ENCODE data around the gene BTBD16.

BTBD16 gene

DNA sequence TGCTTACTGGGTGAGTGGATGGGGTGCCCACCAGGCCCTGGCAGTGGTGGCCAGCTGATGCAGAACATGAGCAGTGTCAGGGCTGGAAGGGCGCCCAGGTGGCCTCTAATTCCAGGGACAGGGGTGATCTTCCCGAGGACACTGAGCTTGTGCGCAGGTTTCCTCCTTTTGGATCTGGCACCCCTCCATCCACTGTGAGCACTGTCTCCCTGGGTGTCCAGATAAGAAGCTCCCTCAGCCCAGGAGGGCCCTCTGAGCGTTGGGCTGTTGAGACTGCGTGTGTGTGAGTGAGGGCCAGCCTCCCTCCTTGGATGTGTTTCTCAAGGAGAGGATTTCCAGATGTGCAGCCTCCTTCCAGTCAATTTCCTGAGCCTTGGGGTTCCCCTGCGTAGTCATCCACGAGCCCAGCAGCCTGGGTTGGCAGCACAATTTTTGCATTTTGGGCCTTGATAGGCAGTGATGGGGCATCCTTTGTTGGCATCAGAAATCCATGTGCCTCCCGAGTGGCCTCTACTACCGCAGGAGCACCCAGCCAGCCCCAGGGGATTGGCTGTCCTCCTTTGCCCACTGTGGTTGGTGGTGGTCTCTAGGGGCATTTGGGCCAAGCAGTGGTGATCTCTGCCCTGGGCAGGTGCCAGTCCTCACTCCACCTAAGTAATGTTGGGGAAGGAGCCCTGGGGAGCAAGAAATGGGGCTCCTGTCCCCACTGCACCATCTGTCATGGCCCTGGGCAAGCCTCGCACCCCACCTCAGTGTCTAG, 20.9 kb upstream of the BTBD16 start:
- Histone ChIP-seq H3K79me2 (ENCODE audit: low read length) (no peaks in the 10 kb centered on the region), H2AFZ (ENCODE audit: low read depth, low read length) (no peak overlapping the region), H4K20me1 (ENCODE audit: insufficient read depth, low read length) (no peaks in the 10 kb centered on the region), H3K27ac (ENCODE audit: low read length) (no peak overlapping the region), H3K4me3 (ENCODE audit: low read length) (no peak overlapping the region), H3K4me2 (ENCODE audit: low read length) (no peak overlapping the region), H3K27me3 (ENCODE audit: low read depth, low read length) (peaks cover 5% of the 10 kb centered on the region; the same call in 1 of the 2 replicates), H3K4me1 (ENCODE audit: low read length) (no peaks in the 10 kb centered on the region), H3K9ac (ENCODE audit: low read length) (no peak overlapping the region), H3K9me3 (ENCODE audit: insufficient read depth, low read length) (no peaks in the 10 kb centered on the region), H3K36me3 (replicated peaks; ENCODE audit: low read depth, low read length) (no peaks in the 10 kb centered on the region)
- no peak for TF ChIP-seq EZH2phosphoT487 (IDR thresholded peaks at IDR 0.05; ENCODE audit: low read depth)
- TF ChIP-seq, protein P1, sequence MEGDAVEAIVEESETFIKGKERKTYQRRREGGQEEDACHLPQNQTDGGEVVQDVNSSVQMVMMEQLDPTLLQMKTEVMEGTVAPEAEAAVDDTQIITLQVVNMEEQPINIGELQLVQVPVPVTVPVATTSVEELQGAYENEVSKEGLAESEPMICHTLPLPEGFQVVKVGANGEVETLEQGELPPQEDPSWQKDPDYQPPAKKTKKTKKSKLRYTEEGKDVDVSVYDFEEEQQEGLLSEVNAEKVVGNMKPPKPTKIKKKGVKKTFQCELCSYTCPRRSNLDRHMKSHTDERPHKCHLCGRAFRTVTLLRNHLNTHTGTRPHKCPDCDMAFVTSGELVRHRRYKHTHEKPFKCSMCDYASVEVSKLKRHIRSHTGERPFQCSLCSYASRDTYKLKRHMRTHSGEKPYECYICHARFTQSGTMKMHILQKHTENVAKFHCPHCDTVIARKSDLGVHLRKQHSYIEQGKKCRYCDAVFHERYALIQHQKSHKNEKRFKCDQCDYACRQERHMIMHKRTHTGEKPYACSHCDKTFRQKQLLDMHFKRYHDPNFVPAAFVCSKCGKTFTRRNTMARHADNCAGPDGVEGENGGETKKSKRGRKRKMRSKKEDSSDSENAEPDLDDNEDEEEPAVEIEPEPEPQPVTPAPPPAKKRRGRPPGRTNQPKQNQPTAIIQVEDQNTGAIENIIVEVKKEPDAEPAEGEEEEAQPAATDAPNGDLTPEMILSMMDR (IDR thresholded peaks at IDR 0.05; ENCODE audit: low read depth, low read length), result no peak

DNA sequence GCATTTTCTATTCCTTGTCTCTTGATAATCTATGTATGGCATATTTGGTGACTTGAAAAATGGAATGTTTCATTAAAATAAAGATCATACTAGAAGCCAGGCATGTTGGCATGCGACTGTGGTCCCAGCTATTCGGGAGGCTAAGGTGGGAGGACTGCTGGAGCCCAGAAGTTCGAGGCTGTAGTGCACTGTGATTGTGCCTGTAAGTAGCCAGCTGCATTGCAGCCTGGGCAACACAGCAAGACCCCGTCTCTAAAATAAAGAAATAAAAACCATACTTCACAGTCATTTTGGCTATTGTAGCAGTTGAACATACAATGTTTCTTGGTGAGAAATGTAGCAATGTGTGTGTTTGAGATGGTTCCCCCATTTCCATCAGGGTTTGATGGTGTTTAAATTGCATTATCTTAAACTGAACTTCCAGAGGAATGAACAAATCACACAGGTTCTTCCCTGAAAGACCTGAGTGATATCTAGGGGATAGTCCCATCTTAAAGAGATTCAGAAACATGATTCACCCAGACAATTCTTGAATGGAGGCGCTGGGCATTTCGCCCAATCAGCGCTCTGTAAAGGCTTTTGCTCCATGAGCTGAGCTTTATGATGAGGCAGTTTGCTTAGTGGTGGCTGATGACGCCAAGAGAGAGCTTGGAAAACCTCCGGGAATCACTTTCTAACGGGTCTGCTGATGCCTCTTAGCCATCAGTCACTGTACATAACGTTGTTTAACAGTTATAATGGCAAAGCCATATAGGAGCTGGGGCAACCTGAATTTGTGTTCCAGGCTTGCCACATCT, 19.4 kb upstream of the BTBD16 start:
- no peak for TF ChIP-seq EZH2phosphoT487 (IDR thresholded peaks at IDR 0.05; ENCODE audit: low read depth)
- TF ChIP-seq, protein P1 (IDR thresholded peaks at IDR 0.05; ENCODE audit: low read depth, low read length), result no peak
- no peak overlapping the region for H3K27ac ChIP-seq (ENCODE audit: low read length)
- no peak overlapping the region for H2AFZ ChIP-seq (ENCODE audit: low read depth, low read length)
- H3K9me3 ChIP-seq (ENCODE audit: insufficient read depth, low read length), result no peaks in the 10 kb centered on the region
- H3K4me3 ChIP-seq (ENCODE audit: low read length), result no peak overlapping the region
- no peak overlapping the region for H3K9ac ChIP-seq (ENCODE audit: low read length)
- H3K79me2 ChIP-seq (ENCODE audit: low read length), result no peaks in the 10 kb centered on the region
- peaks cover 2% of the 10 kb centered on the region; the same call in 1 of the 2 replicates for H3K27me3 ChIP-seq (ENCODE audit: low read depth, low read length)
- no peaks in the 10 kb centered on the region for H3K4me1 ChIP-seq (ENCODE audit: low read length)
- no peak overlapping the region for H3K4me2 ChIP-seq (ENCODE audit: low read length)
- no peaks in the 10 kb centered on the region for H3K36me3 ChIP-seq (replicated peaks; ENCODE audit: low read depth, low read length)
- no peaks in the 10 kb centered on the region for H4K20me1 ChIP-seq (ENCODE audit: insufficient read depth, low read length)

DNA sequence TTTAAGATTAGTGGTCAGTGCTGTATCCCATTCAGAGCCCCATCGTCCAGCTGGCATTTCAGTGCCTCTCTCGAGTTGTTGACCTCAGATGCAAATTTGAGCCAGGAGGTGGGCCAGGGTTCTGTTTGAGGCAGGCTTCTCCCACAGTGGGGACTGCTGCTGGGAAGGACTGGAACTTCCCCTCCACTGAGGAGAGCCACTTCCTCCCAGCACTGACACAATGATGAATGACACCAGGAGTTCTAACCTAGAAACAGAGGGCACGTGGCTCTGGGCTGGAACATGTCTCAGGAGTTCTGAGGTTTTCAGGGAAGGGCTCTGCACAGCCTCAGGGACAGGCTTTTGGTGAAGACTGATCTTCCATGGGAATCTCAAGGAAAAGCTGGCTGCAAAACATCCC, 18.3 kb upstream of the BTBD16 start:
- TF ChIP-seq EZH2phosphoT487 (IDR thresholded peaks at IDR 0.05; ENCODE audit: low read depth), result no peak
- TF ChIP-seq, protein P1 (IDR thresholded peaks at IDR 0.05; ENCODE audit: low read depth, low read length), result no peak
- peaks cover 2% of the 10 kb centered on the region; the same call in 1 of the 2 replicates for H3K27me3 ChIP-seq (ENCODE audit: low read depth, low read length)
- no peaks in the 10 kb centered on the region for H3K9me3 ChIP-seq (ENCODE audit: insufficient read depth, low read length)
- no peak overlapping the region for H2AFZ ChIP-seq (ENCODE audit: low read depth, low read length)
- no peak overlapping the region for H3K4me2 ChIP-seq (ENCODE audit: low read length)
- H4K20me1 ChIP-seq (ENCODE audit: insufficient read depth, low read length), result no peaks in the 10 kb centered on the region
- no peaks in the 10 kb centered on the region for H3K36me3 ChIP-seq (replicated peaks; ENCODE audit: low read depth, low read length)
- H3K4me3 ChIP-seq (ENCODE audit: low read length), result no peak overlapping the region
- H3K4me1 ChIP-seq (ENCODE audit: low read length), result no peaks in the 10 kb centered on the region
- no peak overlapping the region for H3K27ac ChIP-seq (ENCODE audit: low read length)
- no peak overlapping the region for H3K9ac ChIP-seq (ENCODE audit: low read length)
- no peaks in the 10 kb centered on the region for H3K79me2 ChIP-seq (ENCODE audit: low read length)

DNA sequence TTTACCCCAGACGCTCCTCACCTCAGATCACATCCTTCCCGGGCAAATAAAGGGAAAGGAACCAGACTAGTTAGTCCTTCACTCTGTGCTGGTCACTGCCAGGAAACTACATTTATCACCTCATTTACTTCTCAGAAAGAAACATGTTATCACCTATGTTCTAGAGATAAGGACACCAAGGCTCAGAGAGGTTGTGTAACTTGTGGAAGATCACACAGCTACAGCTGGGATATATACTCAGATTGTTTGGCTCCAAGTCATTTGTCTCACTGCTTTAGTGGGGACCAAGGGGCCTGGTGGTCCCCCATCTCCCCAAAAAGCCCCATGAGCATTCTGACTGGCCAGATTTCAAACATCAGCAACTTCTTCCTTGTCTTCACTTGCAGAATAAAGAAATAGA, 17.5 kb upstream of the BTBD16 start:
- Histone ChIP-seq H2AFZ (ENCODE audit: low read depth, low read length) (no peak overlapping the region), H3K4me3 (ENCODE audit: low read length) (no peak overlapping the region), H3K36me3 (replicated peaks; ENCODE audit: low read depth, low read length) (no peaks in the 10 kb centered on the region), H3K9me3 (ENCODE audit: insufficient read depth, low read length) (no peaks in the 10 kb centered on the region), H3K79me2 (ENCODE audit: low read length) (no peaks in the 10 kb centered on the region), H4K20me1 (ENCODE audit: insufficient read depth, low read length) (no peaks in the 10 kb centered on the region), H3K4me1 (ENCODE audit: low read length) (no peaks in the 10 kb centered on the region), H3K27me3 (ENCODE audit: low read depth, low read length) (peaks cover 2% of the 10 kb centered on the region; the same call in 1 of the 2 replicates), H3K9ac (ENCODE audit: low read length) (no peak overlapping the region), H3K4me2 (ENCODE audit: low read length) (no peak overlapping the region), H3K27ac (ENCODE audit: low read length) (no peak overlapping the region)
- no peak for TF ChIP-seq EZH2phosphoT487 (IDR thresholded peaks at IDR 0.05; ENCODE audit: low read depth)
- TF ChIP-seq, protein P1 (IDR thresholded peaks at IDR 0.05; ENCODE audit: low read depth, low read length), result no peak

All from OCI-LY3 (cell line).